Fibroblast of upper back skin (primary cell): ENCODE measurements around the gene PLA2G4E.

ENCODE experiments used
- DNase-seq: peaks from one replicate; pipeline ENCODE4 v3.0.0-alpha.2; 2013

The PLA2G4E gene

GRCh38 chr15:41992151-41992802 lies 28.6 kb downstream of the PLA2G4E start:
- DNase-seq: no peak

- no peak for DNase-seq
Observed at GRCh38 chr15:41990691-41991090, 30.2 kb downstream of the PLA2G4E start.

DNA sequence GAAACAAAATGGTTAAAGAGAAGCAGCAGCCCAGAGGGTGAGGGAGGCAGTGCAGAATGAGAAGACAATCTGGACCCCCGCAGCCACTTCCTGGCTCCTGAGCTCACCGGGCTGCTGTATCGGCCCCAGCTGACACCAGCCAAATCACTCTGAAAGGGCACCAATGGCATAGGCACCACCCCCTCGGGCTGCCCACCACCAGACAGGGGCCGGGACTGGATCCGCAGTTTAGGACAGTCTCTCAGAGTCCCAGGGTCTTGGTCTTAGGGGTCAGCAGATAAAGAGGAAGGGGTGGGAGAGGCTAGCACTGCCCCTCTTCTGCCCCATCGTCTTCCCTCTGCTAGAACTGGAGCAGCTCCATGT lies 30.6 kb downstream of the PLA2G4E start:
- no peak for DNase-seq

DNA sequence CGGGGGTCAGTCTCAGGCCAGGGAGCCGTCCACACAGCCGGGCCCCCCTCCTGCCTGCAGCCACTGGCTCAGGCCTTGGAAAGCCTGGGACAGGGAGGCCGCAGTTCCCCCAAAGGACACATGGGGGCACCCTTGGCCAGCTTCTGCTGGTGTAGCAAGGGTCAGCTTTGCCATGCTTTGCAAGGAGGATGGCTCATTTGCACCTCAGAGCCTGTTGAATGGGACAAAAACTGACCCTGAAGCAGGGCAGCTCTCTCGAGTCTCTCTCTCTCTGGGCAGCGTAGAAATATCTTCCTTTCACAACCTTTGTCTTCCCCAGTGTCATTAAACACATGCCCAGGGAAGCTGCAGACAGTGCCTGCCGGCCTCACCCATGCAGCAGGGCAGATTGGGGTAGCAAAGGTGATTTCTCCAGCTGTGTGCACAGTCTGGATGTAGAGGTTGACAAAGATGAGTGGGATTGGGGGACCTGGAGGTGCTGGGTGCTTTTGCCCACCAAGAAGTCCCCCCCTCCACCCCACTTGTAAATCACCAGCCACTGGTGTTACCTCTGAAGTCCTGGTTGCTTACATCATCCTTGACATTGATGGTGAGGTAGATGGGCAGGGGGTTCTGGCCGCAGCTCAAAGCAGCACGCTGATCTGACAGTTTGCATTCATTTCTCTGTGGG lies 31.1 kb downstream of the PLA2G4E start:
- DNase-seq: peak; percentile 69

DNA sequence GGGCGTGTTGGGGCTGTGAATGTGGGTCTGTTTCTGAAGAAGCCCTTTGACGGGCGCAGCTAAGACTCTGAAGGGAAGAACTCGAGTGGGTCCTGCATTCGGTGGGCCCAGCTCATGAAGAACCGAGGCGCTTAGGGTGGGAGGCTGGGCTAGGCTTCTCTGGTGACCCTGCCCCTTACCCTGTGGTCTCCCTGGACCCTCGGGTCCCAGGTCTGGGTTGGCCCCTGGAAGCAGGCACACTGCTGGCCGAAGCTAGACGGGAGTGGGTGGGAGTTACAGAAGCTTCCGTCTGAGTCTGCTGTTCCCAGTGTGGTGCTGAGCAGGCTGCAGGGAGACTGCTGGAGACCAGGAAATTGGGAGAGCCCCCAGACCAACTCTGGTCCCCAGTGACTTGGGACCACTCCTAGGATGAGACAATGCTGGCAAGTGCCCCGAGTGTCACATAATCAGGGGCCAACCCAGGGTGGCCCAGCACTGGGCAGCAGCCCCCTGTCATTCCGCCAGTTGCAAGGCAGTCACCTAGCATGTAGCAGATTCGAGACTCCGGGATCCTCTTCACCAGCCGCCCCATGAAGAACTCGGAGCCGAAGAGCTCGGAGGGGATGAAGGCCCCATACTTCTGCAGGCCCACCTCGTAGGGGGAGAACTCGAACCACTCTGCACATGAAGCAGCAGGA lies 31.8 kb downstream of the PLA2G4E start:
- DNase-seq: no peak

- no peak for DNase-seq
Observed at GRCh38 chr15:41987925-41988275, 32.9 kb downstream of the PLA2G4E start.

DNA sequence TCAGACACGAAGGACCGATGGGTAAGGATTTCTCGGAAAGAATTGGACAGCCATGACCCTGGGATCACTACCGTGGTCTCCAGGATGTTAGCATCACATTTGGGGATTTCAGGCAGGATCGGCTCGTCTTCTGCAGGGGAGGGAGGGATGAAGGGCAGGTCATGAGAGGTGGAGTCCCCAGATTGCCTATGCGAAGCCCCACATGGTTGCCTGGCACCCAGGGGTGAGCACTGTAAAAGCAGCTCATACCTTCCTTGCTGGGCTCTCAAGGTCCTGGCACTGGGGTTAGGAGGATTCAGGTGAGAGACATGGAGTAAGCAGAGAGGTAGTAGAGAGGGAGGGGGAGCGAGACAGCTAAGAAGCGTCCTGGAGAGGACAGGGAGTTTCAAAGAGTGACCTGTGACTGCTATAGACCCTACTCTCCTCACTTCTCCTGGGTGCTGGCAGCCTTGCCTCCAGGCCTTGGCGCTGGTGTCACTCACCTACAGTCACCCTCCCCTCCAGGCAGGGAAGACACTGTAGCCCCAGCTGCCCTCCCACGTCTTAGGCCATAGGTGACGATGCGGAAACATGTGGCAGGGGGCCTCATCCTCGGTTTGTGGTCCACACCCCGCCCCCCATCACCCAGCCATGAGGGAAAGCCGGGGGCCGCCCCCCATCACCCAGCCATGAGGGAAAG lies 33.5 kb downstream of the PLA2G4E start:
- no peak for DNase-seq

DNA sequence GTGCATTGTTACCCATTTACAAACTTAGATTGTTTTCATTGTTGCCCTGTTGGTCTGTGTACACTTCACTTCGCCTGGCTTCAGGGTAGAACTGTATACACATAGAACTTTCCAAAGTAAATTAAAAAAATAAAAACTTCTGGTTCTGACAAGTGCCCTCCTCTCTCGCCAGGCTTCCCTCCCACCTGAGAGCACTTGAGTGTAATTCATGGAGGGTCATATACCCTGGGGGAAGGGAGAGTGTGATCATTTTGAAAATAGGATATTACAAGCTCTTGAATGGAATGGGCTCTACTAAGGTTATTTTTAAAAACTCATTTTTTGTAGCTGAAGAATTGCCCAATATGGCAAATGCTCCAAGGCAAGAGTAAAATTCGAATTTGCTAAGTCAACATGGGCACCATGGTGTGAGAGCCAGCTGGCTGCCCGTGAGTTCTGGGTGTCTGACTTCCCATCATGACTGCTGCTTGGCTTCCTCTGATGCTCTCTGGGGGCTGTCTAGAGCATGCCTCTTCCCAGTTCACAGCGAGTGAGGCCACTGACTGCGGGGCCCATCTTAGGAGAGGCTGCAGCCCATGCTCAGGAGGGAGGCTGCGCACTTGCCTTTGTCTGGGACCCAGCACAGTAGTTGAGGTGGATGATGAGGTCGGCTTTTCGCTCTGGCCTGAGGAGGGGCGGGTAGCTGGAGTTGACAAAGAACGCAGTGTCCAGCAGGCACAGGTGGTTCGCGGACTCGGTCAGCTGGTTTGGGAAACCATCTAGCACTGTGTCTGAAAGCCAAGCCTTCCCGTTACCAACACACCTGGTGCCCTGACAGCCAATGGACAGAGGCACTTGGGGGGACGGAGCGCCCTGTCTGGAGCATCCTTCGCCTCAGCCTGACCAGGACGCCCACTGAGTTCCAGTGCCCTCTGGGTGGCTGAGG lies 35.3 kb downstream of the PLA2G4E start:
- DNase-seq: no peak

- no peak for DNase-seq
Observed at GRCh38 chr15:41984622-41985021, 36.2 kb downstream of the PLA2G4E start.

DNA sequence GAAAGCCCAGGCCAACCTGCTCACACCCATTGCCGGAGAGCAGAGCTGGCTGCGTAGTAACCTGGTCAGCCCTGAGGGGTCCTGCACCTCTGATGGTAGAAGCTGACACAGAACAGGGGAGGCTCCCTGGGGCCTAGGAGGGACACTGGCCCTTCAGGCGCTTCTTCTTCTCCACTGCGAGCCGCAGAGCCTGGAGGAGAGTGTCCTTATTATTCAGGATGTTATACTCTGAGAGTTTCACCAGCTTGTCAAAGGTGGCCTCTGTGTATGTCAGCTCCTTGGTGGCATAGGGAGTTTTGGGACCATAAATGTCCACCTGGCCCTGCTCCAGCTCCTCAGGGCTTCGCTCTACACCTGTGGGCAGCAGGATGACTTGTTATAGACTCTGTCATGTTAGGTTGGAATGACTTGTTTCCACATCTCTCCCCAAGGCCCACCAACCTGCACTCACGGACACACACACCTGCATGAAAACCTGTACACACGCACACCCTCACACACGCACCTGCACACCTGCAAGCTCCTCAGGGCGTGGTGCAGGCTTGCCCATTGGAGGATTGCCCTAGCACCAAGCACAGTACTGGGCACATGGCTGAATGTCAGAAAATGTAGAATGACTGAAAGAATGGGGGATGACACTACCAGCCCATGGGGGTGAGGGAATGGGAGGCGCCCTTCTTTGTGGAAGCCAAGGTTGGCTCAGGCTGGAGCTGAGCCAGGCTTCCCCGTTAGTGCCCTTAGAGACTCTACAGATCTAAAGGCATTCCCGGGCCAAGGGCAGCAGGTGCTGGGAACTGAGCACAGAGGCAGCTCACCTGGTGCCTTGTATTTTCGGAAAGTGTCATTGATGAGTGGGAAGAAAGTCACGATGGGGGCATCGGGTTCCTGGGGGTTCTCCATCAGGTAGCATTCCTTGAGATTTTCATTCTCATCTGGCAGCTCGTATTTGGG lies 36.9 kb downstream of the PLA2G4E start:
- DNase-seq: no peak

DNA sequence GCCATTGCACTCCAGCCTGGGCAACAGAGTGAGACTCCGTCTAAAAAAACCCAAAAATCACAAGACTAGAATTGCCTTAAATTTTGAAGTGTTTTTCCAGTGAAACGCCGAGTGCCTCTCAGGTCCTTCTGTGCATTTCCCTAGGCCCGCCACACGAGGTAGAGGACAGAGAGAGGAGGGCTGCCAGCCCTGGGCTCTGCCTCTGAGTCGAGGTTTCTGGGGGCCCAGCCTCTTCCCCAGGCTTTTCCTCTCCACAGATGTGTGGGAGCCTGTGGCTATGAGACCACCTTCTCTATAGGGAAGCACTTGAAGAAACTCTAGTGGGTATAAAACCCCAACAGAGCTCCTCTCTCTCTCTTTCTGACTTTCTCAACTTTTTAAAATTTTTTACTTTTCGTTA lies 37.6 kb downstream of the PLA2G4E start:
- DNase-seq: no peak

- DNase-seq: peak; percentile 50
Observed at GRCh38 chr15:41982133-41982930, 38.5 kb downstream of the PLA2G4E start.

GRCh38 chr15:41981371-41982132 lies 39.3 kb downstream of the PLA2G4E start:
- peak; percentile 28 for DNase-seq

DNA sequence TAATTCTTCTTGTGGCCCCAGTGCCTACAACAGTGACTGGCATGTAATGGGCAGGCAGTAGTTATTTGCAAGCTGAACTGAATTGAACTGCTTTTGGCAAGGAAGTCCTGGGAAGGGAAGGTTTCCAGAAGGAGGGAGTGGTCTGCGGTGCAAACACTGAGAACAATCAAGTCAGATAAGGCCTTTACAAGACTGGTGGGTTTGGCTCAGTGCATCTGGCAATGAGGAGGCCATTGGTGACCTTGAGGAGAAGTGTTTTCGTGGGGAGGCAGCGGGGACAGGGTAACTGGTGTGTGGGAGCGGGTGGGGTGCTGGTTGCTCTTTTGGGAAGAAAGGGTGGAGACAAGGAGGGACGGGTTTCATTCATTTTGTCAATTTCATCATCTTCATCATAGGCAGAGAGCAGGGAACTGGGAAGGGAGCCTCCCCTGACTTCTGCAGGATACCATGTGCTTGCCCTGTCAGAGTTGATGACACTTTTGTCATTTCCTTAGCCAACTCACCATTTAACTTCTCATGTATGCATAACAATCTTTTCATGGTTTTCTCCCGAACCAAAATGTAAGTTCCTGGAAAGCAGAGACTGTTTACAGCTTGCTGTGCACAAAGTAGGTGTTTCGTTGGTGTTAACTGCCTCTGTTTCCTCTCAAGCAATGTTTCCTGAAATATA lies 40.1 kb downstream of the PLA2G4E start:
- DNase-seq: no peak

DNA sequence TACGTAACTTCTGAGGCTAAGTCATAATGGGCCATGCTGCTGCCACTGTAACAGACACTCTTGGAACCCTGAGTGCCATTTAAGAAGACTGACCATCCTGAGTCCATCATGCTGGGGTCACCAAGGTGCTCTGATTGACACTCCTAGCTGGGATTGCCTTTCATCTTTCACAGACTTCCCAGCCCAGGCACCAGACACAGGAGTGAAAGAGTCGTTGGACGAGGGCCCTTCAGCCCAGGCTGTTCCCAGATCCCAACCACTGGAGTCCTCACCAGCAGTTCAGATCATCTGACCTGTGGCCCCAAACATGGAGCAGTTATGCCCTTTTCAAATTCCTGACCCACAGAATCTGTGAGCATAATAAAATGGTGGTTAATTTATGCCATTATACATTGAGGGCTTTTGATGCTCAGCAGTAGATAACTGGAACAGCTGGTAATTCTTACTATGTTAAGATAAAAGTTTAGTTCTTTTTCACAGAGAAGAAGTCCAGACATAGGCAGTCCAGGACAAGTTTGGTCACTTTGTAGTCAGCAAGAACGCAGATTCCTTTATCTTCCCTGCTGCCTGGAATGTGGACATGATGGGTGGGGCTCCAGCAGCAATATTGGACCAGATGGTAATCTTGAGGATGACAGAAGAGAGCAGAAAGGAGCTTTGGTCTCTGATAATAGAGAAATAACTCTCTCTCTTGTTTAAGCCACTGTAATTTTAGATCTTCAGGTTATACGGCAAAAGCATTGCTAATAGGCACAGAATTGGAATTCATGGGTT lies 41.2 kb downstream of the PLA2G4E start:
- no peak for DNase-seq

GRCh38 chr15:41978534-41978933 lies 42.3 kb downstream of the PLA2G4E start:
- no peak for DNase-seq

- DNase-seq: no peak
Observed at GRCh38 chr15:41977757-41978383, 43.0 kb downstream of the PLA2G4E start.

GRCh38 chr15:41975669-41976068 lies 45.2 kb downstream of the PLA2G4E start:
- no peak for DNase-seq
